ENCODE data around the gene EDDM3A. TPM values are rescaled to one million over a fixed set of nuclear protein-coding genes. Genes with fewer than 3 reads are reported as not detected.
"Not testable (repeated sequence)": the region's sequence is repeated elsewhere in the genome, so short reads cannot be mapped to it uniquely, and the experiment has no call there.

The EDDM3A gene
- total RNA-seq, 1 donor from 2014 or later = not detected

- Mint-ChIP-seq H3K9me3 (ENCODE audit: unreplicated experiment) (peaks cover 11% of the 10 kb centered on the region), H3K4me3 (ENCODE audit: unreplicated experiment) (peak overlapping the region; percentile 81), H3K27ac (ENCODE audit: unreplicated experiment) (peak overlapping the region; percentile 99), H3K4me1 (ENCODE audit: low read depth, unreplicated experiment) (peaks cover 36% of the 10 kb centered on the region), H3K27me3 (ENCODE audit: unreplicated experiment) (peaks cover 18% of the 10 kb centered on the region), H3K36me3 (ENCODE audit: unreplicated experiment) (no peaks in the 10 kb centered on the region)
- TF ChIP-seq CTCF (IDR thresholded peaks at IDR 0.05; ENCODE audit: partially characterized antibody, unreplicated experiment) = no peak
- peak; percentile 82 for DNase-seq
These were observed 12.6 kb upstream of the EDDM3A start for GRCh38 chr14:20732979-20733635.

- DNase-seq = no peak
- H3K27me3 Mint-ChIP-seq (ENCODE audit: unreplicated experiment) = peaks cover 18% of the 10 kb centered on the region
- no peaks in the 10 kb centered on the region for H3K36me3 Mint-ChIP-seq (ENCODE audit: unreplicated experiment)
These were observed 11.8 kb upstream of the EDDM3A start for GRCh38 chr14:20733684-20734429.

GRCh38 chr14:20734430-20734806 lies 11.3 kb upstream of the EDDM3A start:
- TF ChIP-seq CTCF (IDR thresholded peaks at IDR 0.05; ENCODE audit: partially characterized antibody, unreplicated experiment) = no peak
- no peaks in the 10 kb centered on the region for H3K36me3 Mint-ChIP-seq (ENCODE audit: unreplicated experiment)
- H3K4me1 Mint-ChIP-seq (ENCODE audit: low read depth, unreplicated experiment) = peaks cover 36% of the 10 kb centered on the region
- peak overlapping the region; percentile 99 for H3K27ac Mint-ChIP-seq (ENCODE audit: unreplicated experiment)
- H3K4me3 Mint-ChIP-seq (ENCODE audit: unreplicated experiment) = peak overlapping the region; percentile 10
- H3K27me3 Mint-ChIP-seq (ENCODE audit: unreplicated experiment) = peaks cover 18% of the 10 kb centered on the region
- DNase-seq = no peak
- H3K9me3 Mint-ChIP-seq (ENCODE audit: unreplicated experiment) = peaks cover 11% of the 10 kb centered on the region

More at GRCh38 chr14:20733684-20734429, 11.8 kb upstream of the EDDM3A start:
- Mint-ChIP-seq H3K9me3 (ENCODE audit: unreplicated experiment) (peaks cover 11% of the 10 kb centered on the region), H3K4me1 (ENCODE audit: low read depth, unreplicated experiment) (peaks cover 36% of the 10 kb centered on the region), H3K4me3 (ENCODE audit: unreplicated experiment) (peak overlapping the region; percentile 81), H3K27ac (ENCODE audit: unreplicated experiment) (peak overlapping the region; percentile 99)
- TF ChIP-seq CTCF (IDR thresholded peaks at IDR 0.05; ENCODE audit: partially characterized antibody, unreplicated experiment) = no peak

- peaks cover 20% of the 10 kb centered on the region for H3K4me1 Mint-ChIP-seq (ENCODE audit: low read depth, unreplicated experiment)
- H3K27me3 Mint-ChIP-seq (ENCODE audit: unreplicated experiment); H3K36me3 Mint-ChIP-seq (ENCODE audit: unreplicated experiment); H3K9me3 Mint-ChIP-seq (ENCODE audit: unreplicated experiment); H3K27ac Mint-ChIP-seq (ENCODE audit: unreplicated experiment); DNase-seq; H3K4me3 Mint-ChIP-seq (ENCODE audit: unreplicated experiment): not testable (repeated sequence)
These were observed 7.4 kb upstream of the EDDM3A start for GRCh38 chr14:20738292-20738691.

DNA sequence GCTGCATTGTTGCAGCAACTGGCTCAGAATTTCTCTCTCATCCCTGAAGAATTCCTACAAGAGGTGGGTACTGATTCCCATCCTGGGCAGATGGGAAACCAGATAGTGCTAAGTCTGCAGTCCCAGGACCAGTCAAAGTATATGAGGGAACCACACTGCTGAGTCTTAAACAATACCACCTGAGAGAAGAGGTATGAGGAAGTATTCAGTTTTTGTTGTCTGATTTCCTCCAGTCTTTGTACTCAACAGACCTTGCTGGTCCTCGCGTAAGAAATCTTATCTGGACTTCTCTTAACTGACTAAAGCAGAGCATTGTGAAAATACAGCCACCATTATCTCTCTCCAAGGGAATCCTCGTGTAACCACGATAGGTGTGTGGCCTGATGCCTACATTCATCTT lies 3.6 kb upstream of the EDDM3A start:
- no peak for TF ChIP-seq CTCF (IDR thresholded peaks at IDR 0.05; ENCODE audit: partially characterized antibody, unreplicated experiment)
- no peaks in the 10 kb centered on the region for H3K27me3 Mint-ChIP-seq (ENCODE audit: unreplicated experiment)
- no peaks in the 10 kb centered on the region for H3K36me3 Mint-ChIP-seq (ENCODE audit: unreplicated experiment)
- peaks cover 1% of the 10 kb centered on the region for H3K4me1 Mint-ChIP-seq (ENCODE audit: low read depth, unreplicated experiment)
- peaks cover 1% of the 10 kb centered on the region for H3K9me3 Mint-ChIP-seq (ENCODE audit: unreplicated experiment)
- H3K27ac Mint-ChIP-seq (ENCODE audit: unreplicated experiment) = no peak overlapping the region
- DNase-seq = no peak
- H3K4me3 Mint-ChIP-seq (ENCODE audit: unreplicated experiment) = no peak overlapping the region

Measured in glutamatergic neuron (in vitro differentiated cells).